Measurements from ENCODE around the gene ACOD1. TPM values are rescaled to one million over a fixed set of nuclear protein-coding genes. Genes with fewer than 3 reads are reported as not detected.

Gene ACOD1
- total RNA-seq, 1 donor from 2014 or later: not detected

DNA sequence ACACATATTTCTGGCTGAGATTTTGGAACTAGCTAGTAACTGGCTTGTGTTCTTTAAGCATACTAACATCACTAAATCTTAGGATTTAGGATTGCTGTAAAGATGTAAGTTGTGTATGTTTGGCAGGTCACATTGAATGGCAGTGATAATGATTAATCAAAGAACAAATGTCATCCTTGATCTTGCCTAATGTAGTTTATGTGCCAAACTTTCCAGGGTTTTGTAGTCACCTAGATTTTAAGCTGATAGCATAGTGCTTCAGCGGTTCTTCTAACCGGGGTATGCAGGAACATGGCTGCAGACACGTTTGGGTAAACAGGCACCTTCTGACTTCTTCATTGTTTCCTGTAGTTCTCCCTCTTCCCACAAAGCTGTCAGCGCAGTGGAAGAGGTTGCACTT is 53.2 kb downstream of the ACOD1 start:
- intact Hi-C loops (cut with DNase I): no loop called here
- peaks cover 41% of the 10 kb centered on the region for H3K4me1 ChIP-seq
- H3K4me3 ChIP-seq: no peak overlapping the region
- H3K36me3 ChIP-seq: peaks cover 0 to 28% of the 10 kb centered on the region in 2 donors
- TF ChIP-seq POLR2AphosphoS5 (IDR thresholded peaks at IDR 0.05; ENCODE audit: insufficient read depth in 1 of 2, low read depth in 1 of 2) (no peak), POLR2A (IDR thresholded peaks at IDR 0.05) (no peak)
- TF ChIP-seq, protein P1, sequence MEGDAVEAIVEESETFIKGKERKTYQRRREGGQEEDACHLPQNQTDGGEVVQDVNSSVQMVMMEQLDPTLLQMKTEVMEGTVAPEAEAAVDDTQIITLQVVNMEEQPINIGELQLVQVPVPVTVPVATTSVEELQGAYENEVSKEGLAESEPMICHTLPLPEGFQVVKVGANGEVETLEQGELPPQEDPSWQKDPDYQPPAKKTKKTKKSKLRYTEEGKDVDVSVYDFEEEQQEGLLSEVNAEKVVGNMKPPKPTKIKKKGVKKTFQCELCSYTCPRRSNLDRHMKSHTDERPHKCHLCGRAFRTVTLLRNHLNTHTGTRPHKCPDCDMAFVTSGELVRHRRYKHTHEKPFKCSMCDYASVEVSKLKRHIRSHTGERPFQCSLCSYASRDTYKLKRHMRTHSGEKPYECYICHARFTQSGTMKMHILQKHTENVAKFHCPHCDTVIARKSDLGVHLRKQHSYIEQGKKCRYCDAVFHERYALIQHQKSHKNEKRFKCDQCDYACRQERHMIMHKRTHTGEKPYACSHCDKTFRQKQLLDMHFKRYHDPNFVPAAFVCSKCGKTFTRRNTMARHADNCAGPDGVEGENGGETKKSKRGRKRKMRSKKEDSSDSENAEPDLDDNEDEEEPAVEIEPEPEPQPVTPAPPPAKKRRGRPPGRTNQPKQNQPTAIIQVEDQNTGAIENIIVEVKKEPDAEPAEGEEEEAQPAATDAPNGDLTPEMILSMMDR (IDR thresholded peaks at IDR 0.05): no peak
- no peaks in the 10 kb centered on the region for H3K9me3 ChIP-seq
- DNase-seq (ENCODE audit: extremely low spot score in 2 of 2): no peak
- H3K27me3 ChIP-seq: no peaks in the 10 kb centered on the region
- no peak overlapping the region for H3K27ac ChIP-seq

DNA sequence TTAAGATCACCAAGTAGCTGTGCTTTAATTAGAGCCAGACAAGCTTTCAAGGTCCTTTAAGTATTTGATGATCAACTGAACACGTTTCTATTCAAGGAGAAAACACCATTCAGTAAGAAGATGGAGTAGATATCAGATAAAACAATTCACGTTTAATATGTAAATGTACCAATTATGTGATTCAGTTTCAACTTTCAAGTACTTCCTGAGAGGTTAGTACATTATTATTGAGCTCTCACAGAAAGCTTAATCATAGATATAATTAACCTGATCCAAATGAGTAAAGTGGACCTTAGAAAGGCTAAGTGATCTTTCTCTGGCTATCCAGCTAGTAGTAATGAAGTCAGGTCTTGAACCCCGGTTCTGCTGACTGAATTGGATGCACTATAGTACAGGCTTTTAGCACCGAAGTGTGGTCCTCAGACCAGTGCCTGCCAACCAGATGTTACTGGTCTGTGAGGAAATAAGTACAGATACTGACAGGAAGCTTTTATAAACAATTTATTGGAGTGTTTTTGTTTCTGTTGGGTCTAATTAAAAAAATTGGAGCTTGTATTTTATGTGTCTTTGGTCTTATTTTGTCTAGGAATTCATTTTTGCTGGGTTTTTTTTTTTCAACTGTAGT is 53.8 kb downstream of the ACOD1 start:
- intact Hi-C loops (cut with DNase I): no loop called here
- Histone ChIP-seq H3K9me3 (no peaks in the 10 kb centered on the region), H3K4me3 (no peak overlapping the region), H3K27me3 (no peaks in the 10 kb centered on the region), H3K27ac (no peak overlapping the region), H3K4me1 (peaks cover 44% of the 10 kb centered on the region), H3K36me3 (peaks cover 0 to 25% of the 10 kb centered on the region in 2 donors)
- no peak for TF ChIP-seq POLR2A (IDR thresholded peaks at IDR 0.05)
- no peak for DNase-seq (ENCODE audit: extremely low spot score in 2 of 2)

DNA sequence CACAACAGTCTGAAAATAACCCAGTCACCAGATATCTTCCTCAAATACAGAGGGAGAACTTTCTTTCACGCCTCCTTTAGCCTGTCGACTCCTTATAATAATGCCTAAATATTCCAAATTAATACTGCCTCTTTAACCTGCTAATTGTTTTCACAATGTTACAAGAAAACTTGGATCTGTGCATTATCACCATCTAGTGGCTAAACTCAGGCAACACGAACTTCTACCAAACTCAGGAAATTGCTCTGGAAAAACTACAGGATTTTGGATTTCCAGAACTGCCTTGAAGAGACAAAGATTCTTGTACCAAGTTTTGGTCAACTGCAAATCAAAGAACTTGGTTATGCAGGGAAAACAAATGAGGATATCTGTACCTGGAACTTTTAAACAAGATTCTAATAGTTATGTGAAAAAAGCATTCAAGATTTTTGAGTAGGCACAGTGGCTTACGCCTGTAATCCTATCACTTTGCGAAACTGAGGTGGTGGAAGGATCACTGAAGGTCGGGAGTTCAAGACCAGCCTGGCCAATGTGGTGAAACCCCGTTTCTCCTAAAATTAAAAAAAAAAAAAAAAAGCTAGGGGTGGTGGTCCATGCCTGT is 54.4 kb downstream of the ACOD1 start:
- DNase-seq (ENCODE audit: extremely low spot score in 2 of 2): no peak
- intact Hi-C loops (cut with DNase I): no loop called here
- TF ChIP-seq, protein P1 (IDR thresholded peaks at IDR 0.05): peak in 1 of 3 experiments; percentile 21
- TF ChIP-seq POLR2A (IDR thresholded peaks at IDR 0.05) (no peak), POLR2AphosphoS5 (IDR thresholded peaks at IDR 0.05; ENCODE audit: insufficient read depth in 1 of 2, low read depth in 1 of 2) (no peak)
- H3K27me3 ChIP-seq: no peaks in the 10 kb centered on the region
- H3K4me3 ChIP-seq: no peak overlapping the region
- H3K27ac ChIP-seq: no peak overlapping the region
- no peaks in the 10 kb centered on the region for H3K9me3 ChIP-seq
- H3K36me3 ChIP-seq: peaks cover 0 to 21% of the 10 kb centered on the region in 2 donors
- peaks cover 47% of the 10 kb centered on the region for H3K4me1 ChIP-seq

Other genes with a start within 250 kb of the ACOD1 start
- gene KCTD12, start 62.1 kb upstream of the ACOD1 start, total RNA-seq: 57.2 TPM
- gene CLN5, start 43.6 kb downstream of the ACOD1 start, total RNA-seq: 15.0 TPM
- gene FBXL3, start 78.6 kb downstream of the ACOD1 start, total RNA-seq: 59.4 TPM